B cell (primary cell): ENCODE measurements around the gene LMO3.

ENCODE experiments used
- CTCF ChIP-seq: fragments of 200-600 bp; IDR thresholded peaks from one replicate; pipeline ENCODE4 v1.8.0; 2022; ENCODE audit warnings: antibody characterized with exemption, mild to moderate bottlenecking
- EZH2 ChIP-seq: IDR thresholded peaks from 2 replicates; pipeline ENCODE4 v1.6.1; 2012; ENCODE audit warnings: borderline replicate concordance, low read depth, mild to moderate bottlenecking, moderate library complexity, low read length; ENCODE audit not compliant: insufficient read depth, poor library complexity, severe bottlenecking

GRCh38 chr12:16509411-16509810 is 96.6 kb downstream of the LMO3 start:
- no peak for TF ChIP-seq CTCF
- no peak for TF ChIP-seq EZH2
